Kidney (tissue), 22 donors: ENCODE data around the gene KNDC1. TPM values are rescaled to one million over a fixed set of nuclear protein-coding genes. Genes with fewer than 3 reads are reported as not detected.
"Not testable (repeated sequence)": the region's sequence is repeated elsewhere in the genome, so short reads cannot be mapped to it uniquely, and the experiment has no call there.

Experiments used
- DNase-seq, 5 donors: peaks; one replicate each; pipeline ENCODE4 v3.0.0-alpha.2; 2013 to 2020
- FAIRE-seq: peaks from 2 replicates; lab custom pipeline; 2012; peaks lifted over from hg19 to GRCh38; lab: Jason Lieb, UNC
- H3K27ac ChIP-seq, 2 donors: one replicate each; pipeline ENCODE4 v1.7.0; 2013; ENCODE audit warnings: low read depth in 2 of 2, low read length in 2 of 2, inconsistent platforms in 1 of 2
- H3K27me3 ChIP-seq: one replicate; pipeline ENCODE4 v1.7.1; 2013; ENCODE audit warnings: low read length, inconsistent platforms; ENCODE audit not compliant: control insufficient read depth, insufficient read depth
- H3K36me3 ChIP-seq, 3 donors: one replicate each; pipeline versions ENCODE4 v1.7.0 to v1.7.1; 2013; ENCODE audit warnings: low read length in 3 of 3, control low read depth in 1 of 3, inconsistent platforms in 1 of 3; ENCODE audit not compliant: insufficient read depth in 3 of 3, control insufficient read depth in 2 of 3
- H3K4me1 ChIP-seq, 3 donors: one replicate each; pipeline versions ENCODE4 v1.7.0 to v1.7.1; 2013; ENCODE audit warnings: low read length in 3 of 3, inconsistent platforms in 1 of 3, low read depth in 1 of 3; ENCODE audit not compliant: control insufficient read depth in 2 of 3, insufficient read depth in 2 of 3
- H3K4me3 ChIP-seq, 3 donors: one replicate each; pipeline versions ENCODE4 v1.7.0 to v1.8.1; 2013; ENCODE audit warnings: low read length in 3 of 3, control low read depth in 1 of 3, inconsistent platforms in 1 of 3
- H3K9ac ChIP-seq, 3 donors: one replicate each; pipeline versions ENCODE4 v1.7.0 to v1.7.1; 2013; ENCODE audit warnings: low read length in 3 of 3, control low read depth in 1 of 3, inconsistent platforms in 1 of 3
- H3K9me3 ChIP-seq, 3 donors: one replicate each; pipeline versions ENCODE4 v1.7.0 to v1.7.1; 2013; ENCODE audit warnings: low read length in 3 of 3, control low read depth in 1 of 3, inconsistent platforms in 1 of 3; ENCODE audit not compliant: control insufficient read depth in 2 of 3, insufficient read depth in 1 of 3
- CTCF ChIP-seq: IDR thresholded peaks from 3 replicates; pipeline ENCODE4 v1.5.1; 2012; ENCODE audit warnings: mild to moderate bottlenecking, moderate library complexity, borderline replicate concordance; ENCODE audit not compliant: insufficient read depth; ENCODE audit errors: extremely low read depth
- intact Hi-C: fragments of 100-400 bp; cut with DNase I; formaldehyde crosslinking; loops from one replicate; pipeline ENCODE4 v1.11.1; 2022
- long read RNA-seq, 10 donors: library from polyadenylated mRNA in 1 of 10; unstranded in 1 of 10; transcript quantifications; one replicate each; pipeline ENCODE4 v2.0.0 and lab custom pipeline, GENCODE V29; 2021 to 2026
- polyA plus RNA-seq: library from polyadenylated mRNA; stranded (reverse); fragments of 350-450 nt; fragmentation: Illumina TruSeq; extraction: RNeasy Lipid Tissue Mini Kit (QIAGEN cat#74804); gene quantifications from one replicate; pipeline ENCODE4 v1.2.3, GENCODE V29; 2014; ENCODE audit warnings: low read depth, low replicate concordance; ENCODE audit not compliant: insufficient read depth
- total RNA-seq: library from RNA; stranded (reverse); fragmentation: NEBNext Ultra II Directional; extraction: Animal tissue kit (Norgen Biotek cat#: 25700); gene quantifications from one replicate; pipeline ENCODE4 v1.2.1, GENCODE V29; 2021
- donor health status: control.
- donor health status: control.
- donor health status: control.
- donor health status: control.
- donor health status: control.
- donor health status: DM: yes; HTN: yes; CAD: no.
- donor health status: Normal renal cell carcinoma (clear cell type).

KNDC1 gene
- 8.7 TPM for total RNA-seq
- 0.43 TPM for polyA plus RNA-seq
- long read RNA-seq, donor 1, partial matches to known transcripts = 0 of 1 reads
- long read RNA-seq, donor 1, other reads (novel, unspliced or antisense) = 0 of 1 reads
- long read RNA-seq, donor 2 = 0 reads
- long read RNA-seq, donor 3, partial matches to known transcripts = 0 of 1 reads
- long read RNA-seq, donor 3, other reads (novel, unspliced or antisense) = 0 of 1 reads
- long read RNA-seq, donor 4, partial matches to known transcripts = 0 of 1 reads
- long read RNA-seq, donor 4, other reads (novel, unspliced or antisense) = 0 of 1 reads
- long read RNA-seq, donor 5 = 0 reads
- long read RNA-seq, donor 6 = 0 reads
- long read RNA-seq, donor 7, partial matches to known transcripts = 10 of 17 reads
- long read RNA-seq, donor 7, other reads (novel, unspliced or antisense) = 7 of 17 reads
- long read RNA-seq, donor 8, partial matches to known transcripts = 0 of 1 reads
- long read RNA-seq, donor 8, other reads (novel, unspliced or antisense) = 0 of 1 reads
- long read RNA-seq, donor 9, partial matches to known transcripts = 0 of 1 reads
- long read RNA-seq, donor 9, other reads (novel, unspliced or antisense) = 0 of 1 reads
- long read RNA-seq, donor 10, partial matches to known transcripts = 0 of 1 reads
- long read RNA-seq, donor 10, other reads (novel, unspliced or antisense) = 0 of 1 reads

- DNase-seq = peak; percentile 68 to 86 (median 84)
- Histone ChIP-seq H3K4me3 (peak within 1 kb of the TSS in 1 of 3 donors; percentile 47), H3K9me3 (no peaks in the 10 kb centered on the region), H3K4me1 (peaks cover 0 to 8% (median 0%) of the 10 kb centered on the region in 3 donors), H3K36me3 (no peaks in the 10 kb centered on the region), H3K27me3 (no peaks in the 10 kb centered on the region), H3K9ac (no peak within 1 kb of the TSS), H3K27ac (no peak within 1 kb of the TSS)
- intact Hi-C loops = no loop called here
- no peak for FAIRE-seq
- TF ChIP-seq CTCF = no peak
Observed at GRCh38 chr10:133159950-133160825, at the start of gene KNDC1. TSS of gene KNDC1 (plus strand) at chr10:133160219. CDS start at chr10:133160468, 249 bp downstream.

GRCh38 chr10:133110609-133111275, 49.3 kb upstream of the KNDC1 start:
- no peak for TF ChIP-seq CTCF
- H3K4me1 ChIP-seq = no peaks in the 10 kb centered on the region
- no peaks in the 10 kb centered on the region for H3K27me3 ChIP-seq
- no peak overlapping the region for H3K4me3 ChIP-seq
- DNase-seq (no peak), FAIRE-seq (no peak)
- no peaks in the 10 kb centered on the region for H3K36me3 ChIP-seq
- no peak overlapping the region for H3K9ac ChIP-seq
- no peak overlapping the region for H3K27ac ChIP-seq
- intact Hi-C loops = no loop called here
- H3K9me3 ChIP-seq = peaks cover 0 to 9% (median 2%) of the 10 kb centered on the region in 3 donors

GRCh38 chr10:133111640-133112039, 48.4 kb upstream of the KNDC1 start:
- FAIRE-seq = not testable (repeated sequence)

More at GRCh38 chr10:133111640-133112039, 48.4 kb upstream of the KNDC1 start:
- DNase-seq, H3K9ac ChIP-seq, H3K27ac ChIP-seq, H3K9me3 ChIP-seq, H3K4me3 ChIP-seq, H3K36me3 ChIP-seq, intact Hi-C loops, H3K4me1 ChIP-seq, H3K27me3 ChIP-seq: not testable (repeated sequence)
